HepG2 (cell line): ENCODE measurements around the gene HSD3B7. TPM values are rescaled to one million over a fixed set of nuclear protein-coding genes. Genes with fewer than 3 reads are reported as not detected.

ENCODE experiments used
- CENPX ChIP-seq: sonication (generic); formaldehyde crosslinking; IDR thresholded peaks from 2 replicates; pipeline ENCODE4 v1.9.0; 2021; ENCODE audit warnings: mild to moderate bottlenecking, missing genetic modification reagents, moderate library complexity
- HNF4A ChIP-seq: sonication (generic); formaldehyde crosslinking; IDR thresholded peaks from 2 replicates; pipeline ENCODE4 v1.4.0; 2020; ENCODE audit warnings: missing genetic modification reagents
- KDM4B ChIP-seq: sonication (generic); formaldehyde crosslinking; IDR thresholded peaks from 2 replicates; pipeline ENCODE4 v1.4.0; 2020; ENCODE audit warnings: missing genetic modification reagents
- KLF13 ChIP-seq: sonication (generic); formaldehyde crosslinking; IDR thresholded peaks from 2 replicates; pipeline ENCODE4 v1.4.0; 2020; ENCODE audit warnings: mild to moderate bottlenecking, missing genetic modification reagents
- PAF1 ChIP-seq: IDR thresholded peaks from 2 replicates; pipeline ENCODE4 v1.6.1; 2016; ENCODE audit warnings: missing genetic modification reagents, missing compliant biosample characterization
- RFX3 ChIP-seq: IDR thresholded peaks from 2 replicates; pipeline ENCODE4 v1.6.1; 2016; ENCODE audit warnings: missing biosample characterization, missing genetic modification reagents
- RXRB ChIP-seq: IDR thresholded peaks from 2 replicates; pipeline ENCODE4 v1.6.1; 2016; ENCODE audit warnings: borderline replicate concordance, missing genetic modification reagents, missing compliant biosample characterization
- SIN3B ChIP-seq: fragments of 150-350 bp; IDR thresholded peaks from 2 replicates; pipeline ENCODE4 v1.6.1; 2014; ENCODE audit warnings: low read length
- YEATS4 ChIP-seq: sonication (generic); formaldehyde crosslinking; IDR thresholded peaks from 2 replicates; pipeline ENCODE4 v1.4.0; 2020; ENCODE audit warnings: missing genetic modification reagents, borderline replicate concordance
- ZBTB3 ChIP-seq: sonication (generic); formaldehyde crosslinking; IDR thresholded peaks from 2 replicates; pipeline ENCODE4 v1.4.0; 2020; ENCODE audit warnings: low read depth, mild to moderate bottlenecking, moderate library complexity, missing genetic modification reagents, borderline replicate concordance
- ZBTB44 ChIP-seq: sonication (generic); formaldehyde crosslinking; IDR thresholded peaks from 2 replicates; pipeline ENCODE4 v1.4.0; 2020; ENCODE audit warnings: missing genetic modification reagents
- ZNF484 ChIP-seq: sonication (generic); formaldehyde crosslinking; IDR thresholded peaks from 2 replicates; pipeline ENCODE4 v1.5.1; 2020; ENCODE audit warnings: mild to moderate bottlenecking, low read depth, missing genetic modification reagents, borderline replicate concordance
- ZNF605 ChIP-seq: sonication (generic); formaldehyde crosslinking; IDR thresholded peaks from 2 replicates; pipeline ENCODE4 v1.8.0; 2022; ENCODE audit warnings: mild to moderate bottlenecking, missing genetic modification reagents
- ZNF7 ChIP-seq: IDR thresholded peaks from 2 replicates; pipeline ENCODE4 v1.6.1; 2016; ENCODE audit warnings: missing biosample characterization, missing genetic modification reagents
- ZNF747 ChIP-seq: sonication (generic); formaldehyde crosslinking; IDR thresholded peaks from 2 replicates; pipeline ENCODE4 v1.8.1; 2023; ENCODE audit warnings: missing genetic modification reagents, mild to moderate bottlenecking, borderline replicate concordance
- polyA plus RNA-seq, 8 experiments: library from polyadenylated mRNA; depleted of rRNA in 3 of 8; stranded (reverse) in 7 of 8; unstranded in 1 of 8; fragments of >200 nt; fragmentation: Illumina TruSeq in 4 of 8; extraction: Trizol in 4 of 8; gene quantifications; 2 replicates each; pipeline versions ENCODE4 v1.2.1 to v1.2.3, GENCODE V29; 2011 to 2016; ENCODE audit warnings: low read depth in 4 of 8, missing spikeins in 1 of 8, mixed read lengths in 1 of 8; ENCODE audit not compliant: insufficient read depth in 1 of 8
- total RNA-seq, 5 experiments: library from RNA; depleted of rRNA; stranded (reverse); fragments of >200 nt; fragmentation: Illumina TruSeq; extraction: Trizol; gene quantifications; 2 replicates each; pipeline ENCODE4 v1.2.3, GENCODE V29; 2016; ENCODE audit warnings: low read depth in 1 of 5
- TF ChIP-seq, protein P1 (sequence below): sonication (generic); formaldehyde crosslinking; IDR thresholded peaks from 2 replicates; pipeline ENCODE4 v1.5.1; 2020; ENCODE audit warnings: missing genetic modification reagents, mild to moderate bottlenecking, borderline replicate concordance
- TF ChIP-seq, protein P2 (sequence below): sonication (generic); formaldehyde crosslinking; IDR thresholded peaks from 2 replicates; pipeline ENCODE4 v1.4.0; 2020; ENCODE audit warnings: mild to moderate bottlenecking, missing genetic modification reagents
- TF ChIP-seq, protein P3 (sequence below): IDR thresholded peaks from 2 replicates; pipeline ENCODE4 v1.4.0; 2020; ENCODE audit warnings: mild to moderate bottlenecking, missing genetic modification reagents
- TF ChIP-seq, protein P4 (sequence below): sonication (generic); formaldehyde crosslinking; IDR thresholded peaks from 2 replicates; pipeline ENCODE4 v1.4.0; 2020; ENCODE audit warnings: mild to moderate bottlenecking, missing genetic modification reagents

HSD3B7 gene
- total and polyA plus RNA-seq, 2 of the 13 experiments (the other 11 are each of a cell fraction or from before 2014, with no cell fraction given), result 32.9 to 69.7 TPM

- no peak for TF ChIP-seq RFX3
- TF ChIP-seq, protein P1, sequence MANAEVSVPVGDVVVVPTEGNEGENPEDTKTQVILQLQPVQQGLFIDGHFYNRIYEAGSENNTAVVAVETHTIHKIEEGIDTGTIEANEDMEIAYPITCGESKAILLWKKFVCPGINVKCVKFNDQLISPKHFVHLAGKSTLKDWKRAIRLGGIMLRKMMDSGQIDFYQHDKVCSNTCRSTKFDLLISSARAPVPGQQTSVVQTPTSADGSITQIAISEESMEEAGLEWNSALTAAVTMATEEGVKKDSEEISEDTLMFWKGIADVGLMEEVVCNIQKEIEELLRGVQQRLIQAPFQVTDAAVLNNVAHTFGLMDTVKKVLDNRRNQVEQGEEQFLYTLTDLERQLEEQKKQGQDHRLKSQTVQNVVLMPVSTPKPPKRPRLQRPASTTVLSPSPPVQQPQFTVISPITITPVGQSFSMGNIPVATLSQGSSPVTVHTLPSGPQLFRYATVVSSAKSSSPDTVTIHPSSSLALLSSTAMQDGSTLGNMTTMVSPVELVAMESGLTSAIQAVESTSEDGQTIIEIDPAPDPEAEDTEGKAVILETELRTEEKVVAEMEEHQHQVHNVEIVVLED (CRISPR knock-in tag), result peak; percentile 70; the same call in 1 of the 2 replicates
- TF ChIP-seq, protein P2, sequence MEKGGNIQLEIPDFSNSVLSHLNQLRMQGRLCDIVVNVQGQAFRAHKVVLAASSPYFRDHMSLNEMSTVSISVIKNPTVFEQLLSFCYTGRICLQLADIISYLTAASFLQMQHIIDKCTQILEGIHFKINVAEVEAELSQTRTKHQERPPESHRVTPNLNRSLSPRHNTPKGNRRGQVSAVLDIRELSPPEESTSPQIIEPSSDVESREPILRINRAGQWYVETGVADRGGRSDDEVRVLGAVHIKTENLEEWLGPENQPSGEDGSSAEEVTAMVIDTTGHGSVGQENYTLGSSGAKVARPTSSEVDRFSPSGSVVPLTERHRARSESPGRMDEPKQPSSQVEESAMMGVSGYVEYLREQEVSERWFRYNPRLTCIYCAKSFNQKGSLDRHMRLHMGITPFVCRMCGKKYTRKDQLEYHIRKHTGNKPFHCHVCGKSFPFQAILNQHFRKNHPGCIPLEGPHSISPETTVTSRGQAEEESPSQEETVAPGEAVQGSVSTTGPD (CRISPR knock-in tag), result 0 out of 2 replicates have a peak, but pooled peaks have one; percentile 66
- no peak for TF ChIP-seq ZNF7
- TF ChIP-seq KLF13 (CRISPR knock-in tag), result peak; percentile 24; the same call in 1 of the 2 replicates
- no peak; the same call in 1 of the 2 replicates for TF ChIP-seq HNF4A
- TF ChIP-seq YEATS4 (CRISPR knock-in tag), result peak; percentile 83
- TF ChIP-seq, protein P3, sequence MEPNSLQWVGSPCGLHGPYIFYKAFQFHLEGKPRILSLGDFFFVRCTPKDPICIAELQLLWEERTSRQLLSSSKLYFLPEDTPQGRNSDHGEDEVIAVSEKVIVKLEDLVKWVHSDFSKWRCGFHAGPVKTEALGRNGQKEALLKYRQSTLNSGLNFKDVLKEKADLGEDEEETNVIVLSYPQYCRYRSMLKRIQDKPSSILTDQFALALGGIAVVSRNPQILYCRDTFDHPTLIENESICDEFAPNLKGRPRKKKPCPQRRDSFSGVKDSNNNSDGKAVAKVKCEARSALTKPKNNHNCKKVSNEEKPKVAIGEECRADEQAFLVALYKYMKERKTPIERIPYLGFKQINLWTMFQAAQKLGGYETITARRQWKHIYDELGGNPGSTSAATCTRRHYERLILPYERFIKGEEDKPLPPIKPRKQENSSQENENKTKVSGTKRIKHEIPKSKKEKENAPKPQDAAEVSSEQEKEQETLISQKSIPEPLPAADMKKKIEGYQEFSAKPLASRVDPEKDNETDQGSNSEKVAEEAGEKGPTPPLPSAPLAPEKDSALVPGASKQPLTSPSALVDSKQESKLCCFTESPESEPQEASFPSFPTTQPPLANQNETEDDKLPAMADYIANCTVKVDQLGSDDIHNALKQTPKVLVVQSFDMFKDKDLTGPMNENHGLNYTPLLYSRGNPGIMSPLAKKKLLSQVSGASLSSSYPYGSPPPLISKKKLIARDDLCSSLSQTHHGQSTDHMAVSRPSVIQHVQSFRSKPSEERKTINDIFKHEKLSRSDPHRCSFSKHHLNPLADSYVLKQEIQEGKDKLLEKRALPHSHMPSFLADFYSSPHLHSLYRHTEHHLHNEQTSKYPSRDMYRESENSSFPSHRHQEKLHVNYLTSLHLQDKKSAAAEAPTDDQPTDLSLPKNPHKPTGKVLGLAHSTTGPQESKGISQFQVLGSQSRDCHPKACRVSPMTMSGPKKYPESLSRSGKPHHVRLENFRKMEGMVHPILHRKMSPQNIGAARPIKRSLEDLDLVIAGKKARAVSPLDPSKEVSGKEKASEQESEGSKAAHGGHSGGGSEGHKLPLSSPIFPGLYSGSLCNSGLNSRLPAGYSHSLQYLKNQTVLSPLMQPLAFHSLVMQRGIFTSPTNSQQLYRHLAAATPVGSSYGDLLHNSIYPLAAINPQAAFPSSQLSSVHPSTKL (CRISPR knock-in tag), result 0 out of 2 replicates have a peak, but pooled peaks have one; percentile 5
- TF ChIP-seq PAF1 (CRISPR knock-in tag), result no peak
- peak; percentile 80 for TF ChIP-seq ZNF747 (CRISPR knock-in tag)
- peak; percentile 83; the same call in 1 of the 2 replicates for TF ChIP-seq ZBTB3
- TF ChIP-seq, protein P4, sequence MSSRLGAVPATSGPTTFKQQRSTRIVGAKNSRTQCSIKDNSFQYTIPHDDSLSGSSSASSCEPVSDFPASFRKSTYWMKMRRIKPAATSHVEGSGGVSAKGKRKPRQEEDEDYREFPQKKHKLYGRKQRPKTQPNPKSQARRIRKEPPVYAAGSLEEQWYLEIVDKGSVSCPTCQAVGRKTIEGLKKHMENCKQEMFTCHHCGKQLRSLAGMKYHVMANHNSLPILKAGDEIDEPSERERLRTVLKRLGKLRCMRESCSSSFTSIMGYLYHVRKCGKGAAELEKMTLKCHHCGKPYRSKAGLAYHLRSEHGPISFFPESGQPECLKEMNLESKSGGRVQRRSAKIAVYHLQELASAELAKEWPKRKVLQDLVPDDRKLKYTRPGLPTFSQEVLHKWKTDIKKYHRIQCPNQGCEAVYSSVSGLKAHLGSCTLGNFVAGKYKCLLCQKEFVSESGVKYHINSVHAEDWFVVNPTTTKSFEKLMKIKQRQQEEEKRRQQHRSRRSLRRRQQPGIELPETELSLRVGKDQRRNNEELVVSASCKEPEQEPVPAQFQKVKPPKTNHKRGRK (CRISPR knock-in tag), result no peak
- peak; percentile 63 for TF ChIP-seq ZNF605 (CRISPR knock-in tag)
- no peak for TF ChIP-seq CENPX (CRISPR knock-in tag)
- TF ChIP-seq KDM4B (CRISPR knock-in tag), result no peak
- TF ChIP-seq RXRB (CRISPR knock-in tag), result no peak
- TF ChIP-seq ZNF484, result 0 out of 2 replicates have a peak, but pooled peaks have one; percentile 41
- no peak for TF ChIP-seq SIN3B
- no peak; the same call in 1 of the 2 replicates for TF ChIP-seq ZBTB44 (CRISPR knock-in tag)
Measured at GRCh38 chr16:30985401-30986128, 558 bp downstream of the HSD3B7 start (continued).
